Transverse colon (tissue), 4 donors: Measurements from ENCODE around the gene OXLD1. TPM values are rescaled to one million over a fixed set of nuclear protein-coding genes. Genes with fewer than 3 reads are reported as not detected.

ENCODE experiments used
- DNase-seq: peaks from one replicate; pipeline ENCODE4 v3.0.0-alpha.2; 2019
- H3K27ac ChIP-seq, 4 donors: fragments of 200-600 bp; sonication (generic); 2 replicates each; pipeline ENCODE4 v1.5.1; 2016 to 2018; ENCODE audit warnings: inconsistent platforms in 4 of 4
- H3K27me3 ChIP-seq: fragments of 200-600 bp; sonication (generic); 2 replicates; pipeline ENCODE4 v1.5.1; 2017; ENCODE audit warnings: inconsistent platforms
- H3K36me3 ChIP-seq, 4 donors: fragments of 200-600 bp; sonication (generic); 2 replicates each; pipeline ENCODE4 v1.5.1; 2017 to 2019; ENCODE audit warnings: inconsistent platforms in 4 of 4
- H3K4me1 ChIP-seq, 4 donors: fragments of 200-600 bp; sonication (generic); 2 replicates each; pipeline ENCODE4 v1.5.1; 2017 to 2020; ENCODE audit warnings: inconsistent platforms in 4 of 4
- H3K4me3 ChIP-seq, 4 donors: fragments of 200-600 bp; sonication (generic); 1 replicate in 1 of 4; 2 replicates in 3 of 4; pipeline versions ENCODE4 v1.5.1 to v1.6.1; 2017 to 2019; ENCODE audit warnings: inconsistent platforms in 4 of 4
- H3K9me3 ChIP-seq, 2 donors: fragments of 200-600 bp; sonication (generic); 2 replicates each; pipeline ENCODE4 v1.5.1; 2017 to 2019; ENCODE audit warnings: inconsistent platforms in 2 of 2
- CTCF ChIP-seq, 5 experiments: fragments of 200-600 bp in 3 of 5; fragments of 450-650 bp in 2 of 5; sonication (generic) in 3 of 5; IDR thresholded peaks; 1 replicate in 2 of 5; 2 replicates in 3 of 5; pipeline ENCODE4 v1.5.1; 2016 to 2017; ENCODE audit warnings: antibody characterized with exemption in 5 of 5, inconsistent platforms in 3 of 5, mild to moderate bottlenecking in 2 of 5, moderate library complexity in 1 of 5
- EP300 ChIP-seq: sonication (generic); formaldehyde crosslinking; IDR thresholded peaks from one replicate; pipeline ENCODE4 v1.6.1; 2017; ENCODE audit warnings: antibody characterized with exemption, low read depth
- POLR2A ChIP-seq: fragments of 450-650 bp; IDR thresholded peaks from one replicate; pipeline ENCODE4 v1.6.1; 2016; ENCODE audit warnings: antibody characterized with exemption, mild to moderate bottlenecking, moderate library complexity
- POLR2AphosphoS5 ChIP-seq, 3 donors: sonication (generic); formaldehyde crosslinking; IDR thresholded peaks; one replicate each; pipeline ENCODE4 v1.6.1; 2016; ENCODE audit warnings: antibody characterized with exemption in 3 of 3
- WGBS, 2 donors: methylation state at CpG; one replicate each; pipeline ENCODE4 v1.1.5; 2018; ENCODE audit warnings: low coverage in 1 of 2; 5-methylcytosine and 5-hydroxymethylcytosine counted together
- in situ Hi-C, 4 donors: fragments of 200-750 bp; cut with MboI; loops; one replicate each; pipeline versions ENCODE4 v1.15.0 to v1.15.1; 2017; ENCODE audit warnings: low sequenced_read_pairs in 3 of 4, low pct_ligation_motif_present in 1 of 4, low pct_unique_long_range_greater_than_20kb in 1 of 4
- intact Hi-C: fragments of 100-400 bp; cut with DNase I; formaldehyde crosslinking; loops from one replicate; pipeline ENCODE4 v1.15.1; 2023; ENCODE audit warnings: low total_unique reads
- total RNA-seq, 4 donors: library from RNA; depleted of rRNA; stranded (reverse); fragments of >200 nt; gene quantifications; one replicate each; pipeline ENCODE4 v1.1.0, GENCODE V29; 2016

The OXLD1 gene
- 10 to 100 TPM; 21.4 to 63.6 (median 41.2) TPM for total RNA-seq

- peak; percentile 88 for TF ChIP-seq POLR2A
- no peak for TF ChIP-seq EP300
- peak; percentile 83 to 97 (median 93) for TF ChIP-seq POLR2AphosphoS5 (IDR thresholded peaks at IDR 0.05)
- no peak for TF ChIP-seq CTCF (IDR thresholded peaks at IDR 0.05)
- Histone ChIP-seq H3K36me3 (peaks cover 0 to 6% (median 2%) of the 10 kb centered on the region in 4 donors), H3K4me3 (peak within 1 kb of the TSS; percentile 95 to 98 (median 96)), H3K27me3 (no peaks in the 10 kb centered on the region), H3K9me3 (no peaks in the 10 kb centered on the region), H3K27ac (peak within 1 kb of the TSS; percentile 90 to 94 (median 92)), H3K4me1 (peaks cover 10 to 22% (median 20%) of the 10 kb centered on the region in 4 donors)
- 1% methylated on average over 66 of the region's 96 CpGs; no CpG with 5 or more reads in 1 of the 2 donors for WGBS, 2 donors
- intact Hi-C loops (no loop called here), in situ Hi-C loops (no loop called here)
- peak; percentile 97 for DNase-seq
Observed at GRCh38 chr17:81666342-81667191, at the start of gene OXLD1, which contains the start of gene CCDC137. Gene OXLD1, minus strand, starts transcription at chr17:81666605. Its CDS starts 28 bp downstream, at chr17:81666577. Gene CCDC137, plus strand, starts transcription at chr17:81666737. Its CDS starts 30 bp downstream, at chr17:81666767.

GRCh38 chr17:81715107-81715871 lies 48.9 kb upstream of the OXLD1 start:
- Histone ChIP-seq H3K36me3 (peaks cover 0 to 4% (median 0%) of the 10 kb centered on the region in 4 donors), H3K27ac (no peak overlapping the region), H3K4me1 (peaks cover 20 to 37% (median 34%) of the 10 kb centered on the region in 4 donors), H3K9me3 (no peaks in the 10 kb centered on the region), H3K27me3 (no peaks in the 10 kb centered on the region), H3K4me3 (no peak overlapping the region)
- no peak for DNase-seq
- intact Hi-C loops (no loop called here), in situ Hi-C loops (no loop called here)
- WGBS, 2 donors = 90% methylated on average over 32 of the region's 32 CpGs; no CpG with 5 or more reads in 1 of the 2 donors
- TF ChIP-seq POLR2AphosphoS5 (IDR thresholded peaks at IDR 0.05) (no peak), EP300 (no peak), POLR2A (no peak), CTCF (IDR thresholded peaks at IDR 0.05) (no peak)

- Histone ChIP-seq H3K27ac (peak overlapping the region; percentile 80 to 90 (median 86)), H3K36me3 (peaks cover 0 to 4% (median 0%) of the 10 kb centered on the region in 4 donors), H3K4me1 (peaks cover 27 to 44% (median 41%) of the 10 kb centered on the region in 4 donors), H3K27me3 (no peaks in the 10 kb centered on the region), H3K9me3 (no peaks in the 10 kb centered on the region), H3K4me3 (peak overlapping the region in 2 of 4 donors; percentile 79 to 94)
- in situ Hi-C loops (no loop called here), intact Hi-C loops (no loop called here)
- TF ChIP-seq POLR2AphosphoS5 (IDR thresholded peaks at IDR 0.05) (no peak), CTCF (IDR thresholded peaks at IDR 0.05) (no peak), EP300 (no peak), POLR2A (no peak)
- 80 to 96% methylated on average over 4 to 39 of the region's 39 CpGs for WGBS, 2 donors
- DNase-seq = no peak
Observed at GRCh38 chr17:81714412-81715106, 48.2 kb upstream of the OXLD1 start.
